GM18951 (cell line): ENCODE data around the gene CST7.

Source experiments
- POLR2A ChIP-seq: IDR thresholded peaks from 4 replicates; pipeline ENCODE4 v1.6.1; 2011; ENCODE audit warnings: mild to moderate bottlenecking; ENCODE audit not compliant: insufficient read length, insufficient read depth; ENCODE audit errors: extremely low read depth
- in situ Hi-C: fragments of 300-500 bp; cut with MboI; formaldehyde crosslinking; loops from one replicate; pipeline ENCODE4 v1.12.0; 2022; ENCODE audit warnings: low sequenced_read_pairs, mixed read lengths, inconsistent platforms; ENCODE audit not compliant: unreplicated experiment

The CST7 gene

GRCh38 chr20:24958506-24959385 is 9.7 kb downstream of the CST7 start:
- in situ Hi-C loops = no loop called here

GRCh38 chr20:24959591-24960301 is 10.7 kb downstream of the CST7 start:
- in situ Hi-C loops = no loop called here
- no peak for TF ChIP-seq POLR2A

More at GRCh38 chr20:24958506-24959385, 9.7 kb downstream of the CST7 start:
- no peak for TF ChIP-seq POLR2A

- TF ChIP-seq POLR2A = no peak
- in situ Hi-C loops = no loop called here
These were observed 11.3 kb downstream of the CST7 start for GRCh38 chr20:24960302-24960801.

DNA sequence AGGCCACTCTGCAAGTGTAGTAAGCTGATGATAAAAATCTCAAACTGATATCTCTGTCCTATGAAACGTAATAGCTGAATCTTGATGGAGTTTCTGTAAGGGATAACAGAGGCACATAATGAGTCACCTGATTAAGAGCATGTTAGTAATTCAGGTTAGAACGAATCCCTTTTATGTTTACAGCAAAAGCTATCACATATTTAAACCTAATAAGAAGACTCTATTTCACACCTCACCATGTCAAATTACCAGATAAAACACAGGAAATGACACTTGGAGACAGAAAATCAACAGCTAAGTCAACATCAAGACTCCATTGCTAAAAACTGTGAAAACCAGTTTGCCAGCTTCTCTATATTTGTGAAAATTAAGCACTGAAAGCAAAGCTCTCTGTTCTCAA is 11.8 kb downstream of the CST7 start:
- in situ Hi-C loops = no loop called here
- TF ChIP-seq POLR2A = no peak

GRCh38 chr20:24961384-24962181 is 12.5 kb downstream of the CST7 start:
- in situ Hi-C loops = no loop called here
- no peak for TF ChIP-seq POLR2A

GRCh38 chr20:24962182-24962492 is 13.1 kb downstream of the CST7 start:
- no peak for TF ChIP-seq POLR2A
- in situ Hi-C loops = no loop called here

- in situ Hi-C loops = no loop called here
- TF ChIP-seq POLR2A = no peak
These were observed 13.4 kb downstream of the CST7 start for GRCh38 chr20:24962510-24962909.

GRCh38 chr20:24963672-24964505 is 14.8 kb downstream of the CST7 start:
- in situ Hi-C loops = no loop called here
- no peak for TF ChIP-seq POLR2A

DNA sequence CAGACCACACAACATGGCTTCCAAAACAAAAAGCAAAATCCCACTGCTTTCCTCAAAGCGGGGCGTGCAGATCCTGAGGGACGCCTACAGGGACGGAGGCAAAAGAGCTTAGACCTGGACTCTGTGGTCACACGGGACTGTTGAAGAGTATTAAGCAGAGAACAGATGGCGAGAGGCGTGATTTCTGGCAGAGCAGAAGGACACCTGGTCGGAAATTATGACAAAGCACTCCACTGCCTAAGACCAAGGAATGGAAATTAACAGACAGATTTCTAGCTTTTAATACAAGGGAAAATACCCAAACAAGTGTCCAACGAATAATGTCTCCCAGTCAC is 15.4 kb downstream of the CST7 start:
- in situ Hi-C loops = no loop called here
- no peak for TF ChIP-seq POLR2A

GRCh38 chr20:24965065-24965919 is 16.2 kb downstream of the CST7 start:
- no peak for TF ChIP-seq POLR2A
- in situ Hi-C loops = no loop called here

DNA sequence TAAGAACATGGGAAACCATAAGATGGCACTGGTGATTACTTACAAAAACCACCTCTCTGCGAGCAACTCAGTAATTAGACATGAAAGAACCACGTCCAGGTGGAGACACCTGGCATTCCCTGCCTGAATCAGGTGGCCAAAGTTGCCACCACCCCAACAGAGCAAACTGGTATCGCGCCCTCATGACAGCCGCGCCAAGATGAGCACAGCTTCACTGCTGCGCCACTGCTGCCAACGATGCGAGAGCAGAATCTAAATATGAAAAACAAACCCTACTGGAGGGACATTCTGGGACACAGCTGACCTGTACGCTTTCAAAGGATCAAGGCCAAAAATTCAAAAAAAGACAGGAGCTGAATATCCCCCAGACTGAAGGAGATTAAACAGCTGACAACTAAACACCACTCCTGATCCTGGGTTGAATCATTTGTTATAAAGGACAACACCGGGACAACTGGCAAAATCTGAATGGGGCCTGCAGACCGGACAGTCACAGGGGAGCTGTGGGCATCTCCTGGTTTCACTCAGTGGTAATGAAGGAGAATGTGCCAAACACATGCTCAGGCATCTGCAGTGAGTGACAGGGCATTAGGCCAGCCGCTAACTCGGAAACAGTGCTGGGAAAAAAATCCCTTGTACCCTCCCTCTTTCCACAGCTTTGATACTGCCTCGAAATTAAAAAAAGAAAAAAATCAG is 17.4 kb downstream of the CST7 start:
- in situ Hi-C loops = no loop called here
- no peak for TF ChIP-seq POLR2A
